Sigmoid colon (tissue), 4 donors: Measurements from ENCODE around the gene SLX4IP.

Source experiments
- CTCF ChIP-seq, 4 experiments: fragments of 450-650 bp in 3 of 4; fragments of 200-600 bp in 1 of 4; IDR thresholded peaks; one replicate each; pipeline ENCODE4 v1.5.1; 2016 to 2019; ENCODE audit warnings: antibody characterized with exemption in 4 of 4, mild to moderate bottlenecking in 3 of 4, moderate library complexity in 2 of 4
- EP300 ChIP-seq, 4 donors: sonication (generic); formaldehyde crosslinking; IDR thresholded peaks; one replicate each; pipeline ENCODE4 v1.6.1; 2017; ENCODE audit warnings: antibody characterized with exemption in 4 of 4
- POLR2A ChIP-seq, 2 donors: fragments of 450-650 bp; IDR thresholded peaks; one replicate each; pipeline ENCODE4 v1.6.1; 2016; ENCODE audit warnings: antibody characterized with exemption in 2 of 2, mild to moderate bottlenecking in 2 of 2, moderate library complexity in 2 of 2
- POLR2AphosphoS5 ChIP-seq, 4 donors: sonication (generic); formaldehyde crosslinking; IDR thresholded peaks; one replicate each; pipeline ENCODE4 v1.6.1; 2017; ENCODE audit warnings: antibody characterized with exemption in 4 of 4

- TF ChIP-seq CTCF (IDR thresholded peaks at IDR 0.05) (no peak), POLR2A (IDR thresholded peaks at IDR 0.05) (no peak), POLR2AphosphoS5 (IDR thresholded peaks at IDR 0.05) (no peak), EP300 (IDR thresholded peaks at IDR 0.05) (no peak)
Measured at GRCh38 chr20:10476319-10476724, 41.2 kb downstream of the SLX4IP start.
